MG63 (cell line): ENCODE results near the gene MAP3K7. TPM values are rescaled to one million over a fixed set of nuclear protein-coding genes. Genes with fewer than 3 reads are reported as not detected.

ENCODE experiments used
- DNase-seq: peaks from one replicate; pipeline ENCODE4 v3.0.0-alpha.2; 2020
- H3K27me3 ChIP-seq: fragments of 250-450 bp; sonication (Bioruptor Pico); 2 replicates; pipeline ENCODE4 v1.5.1; 2020; ENCODE audit warnings: mild to moderate bottlenecking, moderate library complexity
- H3K36me3 ChIP-seq: fragments of 250-450 bp; sonication (Bioruptor Pico); 2 replicates; pipeline ENCODE4 v1.5.1; 2020; ENCODE audit warnings: mild to moderate bottlenecking, moderate library complexity
- H3K4me3 ChIP-seq: fragments of 250-450 bp; sonication (Bioruptor Pico); 2 replicates; pipeline ENCODE4 v1.5.1; 2020; ENCODE audit warnings: mild to moderate bottlenecking, moderate library complexity
- H3K9me3 ChIP-seq: fragments of 250-450 bp; sonication (Bioruptor Pico); 2 replicates; pipeline ENCODE4 v1.5.1; 2020; ENCODE audit warnings: mild to moderate bottlenecking, moderate library complexity
- total RNA-seq: library from RNA; depleted of rRNA; stranded (reverse); fragments of >200 nt; shearing (Covaris generic); gene quantifications from 2 replicates; pipeline ENCODE4 v1.2.3, GENCODE V29; 2014; ENCODE audit warnings: low replicate concordance

The MAP3K7 gene
- total RNA-seq, 1 experiment from 2014 or later = 25.6 TPM

DNA sequence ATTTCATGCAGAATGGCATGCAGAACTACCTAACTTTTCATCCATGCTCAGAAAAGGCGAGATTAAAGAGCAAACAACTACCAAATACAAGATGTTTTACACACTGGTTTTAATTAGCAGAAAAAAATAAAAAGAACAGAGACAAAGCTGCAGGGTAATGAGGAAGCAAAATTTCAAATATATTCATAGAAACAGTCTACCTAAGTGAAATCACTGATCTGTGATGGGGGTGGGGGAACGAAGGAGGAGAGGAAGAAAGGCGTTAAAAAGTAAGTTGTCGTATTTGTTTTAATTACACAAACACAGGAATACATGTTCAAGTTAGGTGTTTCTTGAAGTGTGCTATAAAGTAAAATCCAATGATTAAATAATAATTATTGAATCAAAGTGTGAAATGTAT is 42.1 kb downstream of the MAP3K7 start:
- Histone ChIP-seq H3K27me3 (no peaks in the 10 kb centered on the region), H3K36me3 (peaks cover 48% of the 10 kb centered on the region), H3K9me3 (no peaks in the 10 kb centered on the region), H3K4me3 (no peak overlapping the region)
- no peak for DNase-seq

DNA sequence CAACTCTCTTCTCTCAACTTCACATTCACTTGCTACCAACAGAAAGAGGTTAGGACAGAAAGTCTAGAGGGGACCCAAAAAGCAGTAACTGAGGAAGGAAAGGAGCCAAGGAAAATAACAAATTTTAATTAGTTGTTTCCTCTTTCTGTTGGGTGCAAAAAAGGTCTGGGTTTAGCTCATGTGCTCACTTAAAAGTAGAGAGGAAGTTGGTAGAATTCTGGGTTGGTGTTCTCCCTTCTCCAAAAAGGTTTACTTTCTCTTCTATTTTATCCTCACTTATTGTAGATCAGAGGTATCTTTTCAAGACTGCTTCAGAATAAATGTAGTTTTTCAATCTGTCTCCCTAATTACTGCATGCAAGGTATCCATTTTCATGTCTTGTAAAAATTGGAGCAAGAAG is 42.8 kb downstream of the MAP3K7 start:
- H3K9me3 ChIP-seq = no peaks in the 10 kb centered on the region
- DNase-seq = no peak
- peaks cover 48% of the 10 kb centered on the region for H3K36me3 ChIP-seq
- H3K4me3 ChIP-seq = no peak overlapping the region
- H3K27me3 ChIP-seq = no peaks in the 10 kb centered on the region

DNA sequence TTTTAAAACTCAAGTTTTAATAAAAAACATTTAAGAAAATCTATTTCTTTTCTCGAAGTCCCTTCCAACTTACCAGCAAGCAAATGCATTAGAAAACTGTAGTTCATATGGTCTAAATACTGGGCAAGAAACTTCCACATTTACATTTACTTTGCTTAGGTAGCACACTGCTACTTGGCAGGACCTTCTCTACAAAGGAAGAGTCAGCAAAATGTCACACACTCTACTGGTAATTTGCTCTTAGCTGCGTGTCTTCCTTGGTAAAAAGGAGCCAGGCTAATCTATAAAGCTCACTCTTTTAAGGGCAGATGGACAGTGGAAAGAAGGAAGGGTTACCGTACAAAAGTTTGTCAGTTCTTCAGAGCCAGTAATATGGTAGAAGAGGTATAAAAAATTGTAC is 45.7 kb downstream of the MAP3K7 start:
- DNase-seq = no peak
- Histone ChIP-seq H3K9me3 (no peaks in the 10 kb centered on the region), H3K36me3 (peaks cover 22% of the 10 kb centered on the region), H3K4me3 (no peak overlapping the region), H3K27me3 (no peaks in the 10 kb centered on the region)

GRCh38 chr6:90538278-90539046 is 48.4 kb downstream of the MAP3K7 start:
- Histone ChIP-seq H3K27me3 (no peaks in the 10 kb centered on the region), H3K9me3 (no peaks in the 10 kb centered on the region), H3K4me3 (no peak overlapping the region), H3K36me3 (peaks cover 2% of the 10 kb centered on the region)
- no peak for DNase-seq

DNA sequence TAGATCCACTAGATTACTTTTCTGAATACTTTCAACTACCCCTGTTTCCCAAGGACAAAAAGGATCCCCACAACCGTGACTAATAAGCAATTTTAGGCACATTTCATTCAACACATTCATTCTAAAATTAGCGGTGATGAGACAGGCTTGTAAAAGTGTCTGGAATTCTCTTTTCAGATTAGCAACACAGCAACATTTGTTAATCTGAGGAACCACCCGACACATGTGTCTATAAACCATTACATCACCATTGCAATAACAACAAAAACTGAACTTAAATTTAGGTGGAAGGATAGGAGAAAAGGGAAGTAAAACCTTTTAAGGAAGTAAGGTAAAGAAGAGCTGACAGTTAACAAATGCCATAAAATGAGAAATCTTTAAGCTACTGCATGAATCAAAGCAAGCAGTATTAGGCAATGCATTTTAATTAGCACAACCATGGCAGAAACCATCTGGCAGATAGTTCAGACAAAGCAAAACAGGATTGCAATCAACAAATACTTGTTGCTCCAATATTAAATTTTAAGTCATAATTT is 49.1 kb downstream of the MAP3K7 start:
- DNase-seq = no peak
- Histone ChIP-seq H3K27me3 (no peaks in the 10 kb centered on the region), H3K4me3 (no peak overlapping the region), H3K36me3 (no peaks in the 10 kb centered on the region; the same call in none of the 2 replicates), H3K9me3 (no peaks in the 10 kb centered on the region)

DNA sequence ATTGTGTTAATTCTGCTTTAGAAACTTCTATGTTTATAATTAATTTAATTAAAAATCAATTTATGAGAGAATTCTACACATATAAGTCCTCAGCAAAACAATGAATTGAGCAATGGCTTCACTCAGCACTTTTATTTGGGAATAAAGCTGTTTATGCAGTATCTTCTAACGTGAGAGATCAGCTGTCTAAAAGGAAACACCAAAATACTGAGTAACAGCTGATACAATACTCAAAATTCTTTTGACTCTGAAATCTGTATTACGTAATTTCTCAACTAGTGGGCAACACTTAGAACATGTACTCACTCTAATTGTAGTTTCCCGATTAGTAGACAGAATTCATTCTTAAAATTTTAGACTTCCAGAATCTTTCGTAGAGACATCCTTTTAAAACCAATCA is 49.8 kb downstream of the MAP3K7 start:
- H3K4me3 ChIP-seq = no peak overlapping the region
- no peaks in the 10 kb centered on the region; the same call in none of the 2 replicates for H3K36me3 ChIP-seq
- H3K27me3 ChIP-seq = no peaks in the 10 kb centered on the region
- DNase-seq = no peak
- no peaks in the 10 kb centered on the region for H3K9me3 ChIP-seq

GRCh38 chr6:90536520-90536919 is 50.4 kb downstream of the MAP3K7 start:
- H3K9me3 ChIP-seq = no peaks in the 10 kb centered on the region
- no peak overlapping the region for H3K4me3 ChIP-seq
- no peak for DNase-seq
- H3K27me3 ChIP-seq = no peaks in the 10 kb centered on the region
- no peaks in the 10 kb centered on the region; the same call in 1 of the 2 replicates for H3K36me3 ChIP-seq

- H3K36me3 ChIP-seq = no peaks in the 10 kb centered on the region; the same call in none of the 2 replicates
- H3K27me3 ChIP-seq = no peaks in the 10 kb centered on the region
- no peak for DNase-seq
- no peaks in the 10 kb centered on the region for H3K9me3 ChIP-seq
- no peak overlapping the region for H3K4me3 ChIP-seq
Measured at GRCh38 chr6:90534337-90535025, 52.4 kb downstream of the MAP3K7 start.

- no peak overlapping the region for H3K4me3 ChIP-seq
- H3K9me3 ChIP-seq = no peaks in the 10 kb centered on the region
- no peaks in the 10 kb centered on the region; the same call in none of the 2 replicates for H3K36me3 ChIP-seq
- no peak for DNase-seq
- no peaks in the 10 kb centered on the region for H3K27me3 ChIP-seq
Measured at GRCh38 chr6:90533615-90534336, 53.1 kb downstream of the MAP3K7 start.

DNA sequence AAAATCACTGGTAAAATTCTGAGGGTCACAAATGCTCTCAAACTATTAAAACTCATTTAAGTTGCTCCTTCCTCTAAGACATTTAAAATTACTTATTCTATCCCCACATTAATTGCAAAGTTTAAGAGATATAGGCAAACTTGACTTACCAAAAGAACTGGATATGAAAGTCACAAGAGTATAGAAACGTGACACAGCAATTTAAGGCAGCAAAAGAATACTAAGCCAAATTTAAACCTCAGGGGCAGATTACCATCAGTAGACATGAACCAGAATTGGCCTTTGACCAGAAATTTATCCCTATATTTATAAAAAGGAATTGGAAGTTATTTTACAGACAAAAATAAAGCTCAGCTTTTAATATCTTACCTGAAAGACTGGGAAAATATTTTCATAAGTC is 56.0 kb downstream of the MAP3K7 start:
- Histone ChIP-seq H3K27me3 (no peaks in the 10 kb centered on the region), H3K4me3 (no peak overlapping the region), H3K36me3 (no peaks in the 10 kb centered on the region; the same call in 1 of the 2 replicates), H3K9me3 (no peaks in the 10 kb centered on the region)
- DNase-seq = no peak

- no peaks in the 10 kb centered on the region for H3K27me3 ChIP-seq
- H3K9me3 ChIP-seq = no peaks in the 10 kb centered on the region
- no peak for DNase-seq
- H3K4me3 ChIP-seq = no peak overlapping the region
- peaks cover 2% of the 10 kb centered on the region; the same call in 1 of the 2 replicates for H3K36me3 ChIP-seq
Measured at GRCh38 chr6:90525421-90525820, 61.5 kb downstream of the MAP3K7 start.

DNA sequence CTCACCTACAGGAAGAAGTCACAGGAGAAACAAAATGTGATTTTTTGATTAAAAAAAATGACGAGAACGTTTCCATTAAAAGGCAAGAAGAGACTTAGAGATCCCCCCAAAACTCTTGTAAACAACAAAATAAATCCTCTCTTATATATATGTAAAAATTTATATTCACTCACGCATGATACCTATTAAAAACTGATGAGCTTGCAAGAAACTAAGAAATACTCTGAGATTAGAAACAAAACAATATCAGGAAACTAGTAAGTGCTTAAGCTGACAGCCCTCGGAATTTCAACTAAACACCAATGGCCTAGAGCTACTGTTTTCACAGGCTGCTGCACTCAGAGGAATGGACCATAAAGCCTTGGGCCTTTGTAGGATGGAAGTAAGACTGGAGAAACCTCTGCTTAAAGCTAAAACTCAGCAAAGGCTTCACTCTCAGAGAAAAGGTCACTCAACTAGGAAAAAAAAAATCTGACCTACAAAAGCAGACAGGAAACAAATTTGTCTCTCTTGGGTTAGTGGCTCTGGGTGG is 63.0 kb downstream of the MAP3K7 start:
- no peak for DNase-seq
- Histone ChIP-seq H3K36me3 (peaks cover 8% of the 10 kb centered on the region), H3K27me3 (no peaks in the 10 kb centered on the region)

DNA sequence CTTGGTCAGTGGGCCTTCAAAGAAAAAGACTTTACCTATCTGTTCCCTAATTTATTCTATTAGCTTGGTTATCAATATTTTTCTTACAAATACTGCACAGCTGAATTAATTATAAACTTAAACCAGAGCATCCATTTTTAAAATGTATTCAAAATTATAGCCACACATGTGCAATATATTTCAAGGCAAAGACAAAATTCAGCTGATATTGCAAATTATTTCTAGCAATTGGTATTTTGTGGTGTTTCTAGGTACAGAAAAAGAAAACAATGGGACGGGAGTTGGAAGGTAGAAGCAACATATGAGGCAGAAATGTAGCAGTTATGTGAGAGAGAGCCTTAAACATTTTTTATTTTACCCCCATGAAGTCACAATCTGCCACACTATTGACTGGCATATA is 64.9 kb downstream of the MAP3K7 start:
- H3K36me3 ChIP-seq = peaks cover 11% of the 10 kb centered on the region
- H3K9me3 ChIP-seq = no peaks in the 10 kb centered on the region
- no peak overlapping the region for H3K4me3 ChIP-seq
- H3K27me3 ChIP-seq = no peaks in the 10 kb centered on the region
- DNase-seq = no peak

More for the DNA sequence above, 63.0 kb downstream of the MAP3K7 start:
- no peaks in the 10 kb centered on the region for H3K9me3 ChIP-seq
- H3K4me3 ChIP-seq = no peak overlapping the region

DNA sequence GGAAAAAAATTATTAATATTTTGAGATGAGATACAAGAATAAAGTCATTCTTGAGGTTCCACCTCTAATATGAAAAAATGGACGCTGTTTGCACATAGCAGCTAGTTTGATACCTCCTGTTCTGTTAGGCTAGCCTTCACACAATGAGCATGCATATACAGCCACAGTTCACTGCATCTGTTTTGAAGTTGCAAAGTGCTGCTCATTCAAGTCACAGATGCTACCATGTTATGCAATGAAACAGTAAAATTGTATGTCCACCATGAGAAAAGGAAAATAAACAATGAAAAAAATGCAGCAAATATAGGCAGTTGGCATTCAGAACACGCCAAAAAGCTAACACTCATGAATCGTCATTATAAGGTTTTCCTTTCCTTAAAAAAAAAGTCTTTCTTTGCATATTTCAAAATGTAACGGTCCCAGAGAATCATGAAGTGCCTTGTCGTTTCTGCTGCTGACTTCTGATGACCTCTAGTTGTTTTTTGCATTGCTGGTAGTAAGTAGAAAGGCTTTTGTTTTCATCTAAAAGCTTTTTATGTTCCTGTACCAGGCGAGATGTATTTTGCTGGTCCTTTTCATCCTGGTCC is 70.7 kb downstream of the MAP3K7 start:
- no peaks in the 10 kb centered on the region for H3K9me3 ChIP-seq
- DNase-seq = no peak
- H3K4me3 ChIP-seq = no peak overlapping the region
- H3K27me3 ChIP-seq = no peaks in the 10 kb centered on the region
- H3K36me3 ChIP-seq = peaks cover 31% of the 10 kb centered on the region

- Histone ChIP-seq H3K36me3 (peaks cover 32% of the 10 kb centered on the region), H3K4me3 (no peak overlapping the region), H3K9me3 (no peaks in the 10 kb centered on the region), H3K27me3 (no peaks in the 10 kb centered on the region)
- DNase-seq = no peak
Measured at GRCh38 chr6:90514496-90514895, 72.4 kb downstream of the MAP3K7 start.

- no peaks in the 10 kb centered on the region for H3K9me3 ChIP-seq
- no peaks in the 10 kb centered on the region for H3K27me3 ChIP-seq
- peaks cover 6% of the 10 kb centered on the region; the same call in 1 of the 2 replicates for H3K36me3 ChIP-seq
- no peak for DNase-seq
- H3K4me3 ChIP-seq = no peak overlapping the region
Measured at GRCh38 chr6:90508753-90509152, 78.1 kb downstream of the MAP3K7 start.
